NCI-H345 treated with DMSO at 0.1 percent for 48 hours (cell line): ENCODE measurements around the gene SLC20A1.

Experiments
- DNase-seq: peaks from one replicate; lab custom pipeline; 2025; ENCODE audit not compliant: unreplicated experiment; lab: John Stamatoyannopoulos, UW

The SLC20A1 gene

DNA sequence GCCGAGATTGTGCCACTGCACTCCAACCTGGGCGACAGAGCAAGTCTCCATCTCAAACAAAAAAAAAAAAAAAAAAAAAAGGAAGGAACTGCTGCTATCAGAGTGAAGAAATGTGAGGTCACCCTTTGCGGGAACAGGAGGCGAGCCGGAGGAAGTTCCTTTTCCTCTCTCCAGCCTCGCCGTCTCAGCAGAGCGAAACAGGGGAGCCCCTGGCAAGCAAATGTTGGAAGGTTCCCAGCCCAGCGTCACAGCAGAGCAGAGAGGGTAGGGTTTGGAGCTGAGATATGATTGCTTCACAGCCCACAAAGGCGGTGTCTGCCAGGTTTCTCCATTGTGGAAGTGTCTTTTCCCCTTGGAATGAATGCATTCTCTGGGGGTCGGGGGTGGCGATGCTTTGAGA lies 28.5 kb downstream of the SLC20A1 start:
- DNase-seq: no peak

GRCh38 chr2:112679484-112679883 lies 33.7 kb downstream of the SLC20A1 start:
- DNase-seq: no peak

DNA sequence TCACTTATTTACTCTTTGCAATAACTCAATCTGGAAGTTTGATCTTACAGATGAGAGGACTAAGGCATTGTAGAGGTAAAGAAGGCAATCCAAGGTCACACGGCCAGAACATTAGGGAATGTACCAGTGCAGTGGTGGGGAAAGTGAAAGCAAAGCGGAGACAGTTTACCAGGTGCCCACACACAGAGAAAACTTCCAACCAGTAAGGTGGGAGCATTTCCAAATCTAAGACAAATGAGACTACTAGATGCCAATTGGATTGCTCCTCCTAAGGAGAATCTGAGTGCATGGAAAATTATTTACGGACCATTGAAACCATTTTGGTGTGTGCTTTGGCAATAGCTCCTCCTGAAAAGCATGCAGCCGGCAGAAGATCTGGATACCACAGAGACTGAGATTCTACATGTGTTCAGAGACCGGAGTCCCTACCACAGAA lies 34.9 kb downstream of the SLC20A1 start:
- DNase-seq: no peak

DNA sequence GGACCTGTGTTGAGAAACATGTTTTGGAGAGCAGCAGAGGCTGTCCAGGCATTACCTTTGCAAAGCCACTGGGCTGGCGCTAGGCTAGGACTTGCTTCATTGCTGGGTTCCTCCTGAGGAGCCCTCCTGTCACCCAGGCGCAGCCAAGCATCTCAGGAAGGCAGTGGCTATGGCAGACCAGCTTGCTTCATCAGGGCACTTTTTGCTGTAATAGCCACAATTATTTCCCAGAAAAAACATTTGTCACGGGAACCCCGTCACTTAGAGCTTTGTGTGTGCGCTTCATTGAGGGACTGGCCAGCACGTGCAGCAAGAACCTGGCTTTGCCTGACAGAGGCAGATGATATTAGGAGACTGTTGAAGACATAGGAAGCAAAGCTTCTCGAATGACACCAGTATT lies 36.4 kb downstream of the SLC20A1 start:
- no peak for DNase-seq

- no peak for DNase-seq
These were observed 38.0 kb downstream of the SLC20A1 start for GRCh38 chr2:112683550-112684414.

- no peak for DNase-seq
These were observed 38.7 kb downstream of the SLC20A1 start for GRCh38 chr2:112684415-112684775.

DNA sequence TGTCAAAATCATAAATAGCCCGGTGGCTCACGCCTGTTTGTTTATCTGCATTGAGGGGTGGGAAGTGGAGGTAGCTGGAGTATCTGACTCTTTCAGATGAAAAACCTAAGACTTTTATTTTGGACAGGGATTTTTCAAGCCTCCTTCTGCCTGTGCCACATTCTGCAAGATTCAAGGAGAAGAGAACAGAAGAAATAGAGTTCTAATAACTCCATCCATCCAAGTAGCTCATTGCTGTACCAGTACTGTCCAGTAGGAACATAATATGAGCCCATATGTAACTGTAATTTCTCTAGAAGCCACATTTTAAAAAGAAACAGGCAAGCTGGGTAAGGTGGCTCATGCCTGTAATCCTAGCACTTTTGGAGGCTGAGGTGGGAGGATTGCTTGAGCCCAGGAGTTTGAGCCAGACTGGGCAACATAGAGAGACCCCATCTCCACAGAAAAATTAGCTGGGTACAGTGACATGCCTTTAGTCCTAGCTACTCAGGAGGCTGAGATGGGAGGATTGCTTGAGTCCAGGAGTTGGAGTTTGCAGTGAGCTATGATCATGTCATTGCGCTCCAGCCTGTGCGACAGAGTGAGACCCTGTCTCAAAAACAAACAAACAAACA lies 39.6 kb downstream of the SLC20A1 start:
- DNase-seq: no peak

GRCh38 chr2:112686348-112687217 lies 40.8 kb downstream of the SLC20A1 start:
- DNase-seq: no peak

DNA sequence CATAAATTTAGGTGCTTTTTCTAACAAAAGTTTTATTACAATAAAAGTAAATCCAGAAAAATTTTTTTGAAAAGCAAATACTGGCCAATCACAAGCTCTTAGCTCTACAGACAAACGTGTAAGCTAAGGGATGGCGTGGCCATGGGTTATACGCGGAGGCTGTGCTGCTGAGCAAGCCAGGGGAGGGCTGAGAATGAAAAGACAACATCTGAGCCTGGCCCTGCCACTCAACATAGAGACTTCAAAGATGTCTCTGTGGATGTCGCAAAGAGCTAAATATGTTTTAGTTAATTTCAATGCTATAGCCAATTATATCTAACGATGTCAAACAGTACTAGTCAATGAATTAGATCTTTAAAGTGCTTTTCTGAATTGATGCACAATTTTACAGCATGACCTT lies 41.8 kb downstream of the SLC20A1 start:
- no peak for DNase-seq

- no peak for DNase-seq
These were observed 42.5 kb downstream of the SLC20A1 start for GRCh38 chr2:112688086-112688880.

GRCh38 chr2:112690853-112691401 lies 45.2 kb downstream of the SLC20A1 start:
- no peak for DNase-seq

- DNase-seq: no peak
These were observed 46.1 kb downstream of the SLC20A1 start for GRCh38 chr2:112691881-112692281.

- no peak for DNase-seq
These were observed 46.8 kb downstream of the SLC20A1 start for GRCh38 chr2:112692495-112692911.

- no peak for DNase-seq
These were observed 47.2 kb downstream of the SLC20A1 start for GRCh38 chr2:112692918-112693317.

- no peak for DNase-seq
These were observed 47.9 kb downstream of the SLC20A1 start for GRCh38 chr2:112693596-112693995.

GRCh38 chr2:112694182-112694581 lies 48.4 kb downstream of the SLC20A1 start:
- DNase-seq: no peak

DNA sequence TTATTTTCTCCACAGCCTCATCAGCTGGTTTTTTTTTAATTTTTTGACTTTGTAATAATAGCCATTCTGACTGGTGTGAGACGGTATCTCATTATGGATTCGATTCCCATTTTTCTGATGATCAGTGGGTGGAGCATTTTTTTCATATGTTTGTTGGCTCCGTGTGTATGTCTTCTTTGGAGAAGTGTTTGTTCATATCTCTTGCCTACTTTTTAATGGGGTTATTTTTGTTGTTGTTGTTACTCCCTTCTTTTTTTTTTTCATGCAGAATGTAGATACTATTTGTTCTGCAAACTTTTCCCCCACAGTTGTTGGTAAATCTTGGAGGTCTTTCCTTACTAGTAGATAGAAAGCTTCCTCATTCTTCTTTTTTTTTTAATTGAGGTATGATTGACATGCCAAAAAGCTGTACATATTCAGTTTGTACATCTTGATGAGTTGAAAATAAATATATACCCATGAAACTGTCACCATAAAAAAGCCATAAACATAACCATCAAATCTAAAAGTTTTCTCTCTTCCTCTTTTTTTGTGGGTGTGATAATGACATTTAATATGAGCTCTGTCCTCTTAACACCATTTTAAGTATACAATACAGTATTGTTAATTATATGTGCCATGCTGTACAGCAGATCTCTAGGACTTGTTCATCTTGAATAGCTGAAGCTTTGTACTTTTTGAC lies 53.2 kb downstream of the SLC20A1 start:
- no peak for DNase-seq

DNA sequence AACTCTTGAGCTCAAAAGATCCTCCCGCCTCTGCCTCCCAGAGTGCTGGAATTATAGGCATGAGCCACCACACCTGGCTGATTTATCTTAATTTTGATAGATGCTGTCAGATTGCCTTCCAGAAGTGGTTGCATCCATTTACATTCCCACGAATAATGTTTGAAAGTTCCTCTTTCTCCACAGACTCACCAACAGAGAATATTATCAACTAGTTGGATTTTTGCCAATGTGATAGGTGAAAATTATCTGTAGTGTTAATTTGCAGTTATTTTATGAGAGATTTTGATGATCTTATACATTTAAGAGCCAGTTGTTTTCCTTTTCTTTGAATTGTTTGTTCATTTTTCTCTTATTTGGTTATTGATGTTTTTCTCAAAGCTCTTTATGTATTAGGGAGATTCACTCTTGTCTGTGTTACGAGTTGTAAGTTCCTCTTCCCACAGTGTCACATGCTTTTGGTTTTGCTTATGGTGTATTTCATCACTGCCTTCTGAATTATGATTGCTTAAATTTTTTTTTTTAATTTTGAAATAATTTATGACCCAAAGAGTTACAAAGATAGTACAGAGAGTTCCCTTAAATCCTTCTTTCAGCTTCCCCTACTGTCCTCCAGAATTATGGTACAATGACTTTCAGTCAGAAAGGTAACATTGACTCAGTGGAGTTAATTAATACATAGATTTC lies 54.4 kb downstream of the SLC20A1 start:
- DNase-seq: no peak

DNA sequence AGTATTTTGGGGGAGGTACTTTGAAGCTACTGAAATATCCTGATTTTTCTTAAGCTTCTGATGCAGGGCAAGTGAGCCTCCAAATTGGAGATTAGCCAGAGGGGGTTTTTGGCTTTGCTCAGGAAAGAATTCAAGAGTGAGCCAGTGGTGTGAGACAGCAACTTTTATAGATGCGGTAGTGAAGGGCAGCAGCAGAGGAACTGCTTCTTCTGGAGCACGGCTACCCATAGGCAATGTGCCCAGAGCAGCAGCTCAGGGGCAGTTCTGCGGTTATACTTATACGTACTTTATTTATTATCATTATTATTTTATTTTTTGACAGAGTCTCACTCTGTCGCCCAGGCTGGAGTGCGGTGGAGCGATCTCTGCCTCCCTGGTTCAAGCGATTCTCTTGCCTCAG lies 55.3 kb downstream of the SLC20A1 start:
- DNase-seq: no peak
